ENCODE data around the gene PLGLB2. TPM values are rescaled to one million over a fixed set of nuclear protein-coding genes. Genes with fewer than 3 reads are reported as not detected.
"Not testable (repeated sequence)": the region's sequence is repeated elsewhere in the genome, so short reads cannot be mapped to it uniquely, and the experiment has no call there.

The PLGLB2 gene
- total RNA-seq (2021) = 0.68 and 1.4 TPM in 2 replicates
- long read RNA-seq = 0 reads

GRCh38 chr2:87747791-87748190 lies at the start of gene PLGLB2:
TSS of gene PLGLB2 (plus strand) at chr2:87748087. CDS start at chr2:87748154, 67 bp downstream.
- not testable (repeated sequence) for H4K5ac ChIP-seq (ENCODE audit: insufficient read length, low read depth, low read length); H3K36me3 Mint-ChIP-seq (ENCODE audit: insufficient read depth in 1 of 3, low read depth in 3 of 3); H4K91ac ChIP-seq (ENCODE audit: insufficient read length, low read depth, low read length); H2BK120ac ChIP-seq (ENCODE audit: low read depth, low read length, poor library complexity, severe bottlenecking); H4K20me1 ChIP-seq (ENCODE audit: control insufficient read depth, insufficient read depth, insufficient read length); H2AFZ ChIP-seq (ENCODE audit: low read length); H3T11ph ChIP-seq (ENCODE audit: low read length); H3K14ac ChIP-seq (ENCODE audit: insufficient read depth, low read length); H3K27me3 ChIP-seq (ENCODE audit: insufficient read depth, low read length); H3K23ac ChIP-seq (ENCODE audit: insufficient read length, low read depth, low read length); H3K23me2 ChIP-seq (ENCODE audit: insufficient read length, low read depth, low read length, poor library complexity, severe bottlenecking); H2AK5ac ChIP-seq (ENCODE audit: insufficient read length, low read length); H3K27ac Mint-ChIP-seq; H3K56ac ChIP-seq (ENCODE audit: insufficient read length, low read depth, low read length); H4K8ac ChIP-seq (replicated peaks; ENCODE audit: insufficient read length, low read depth, low read length); H3K4ac ChIP-seq (ENCODE audit: low read depth, low read length); H3K4me1 Mint-ChIP-seq; H3K9me3 ChIP-seq (ENCODE audit: control insufficient read depth, low read depth, low read length); H3K4me2 ChIP-seq (ENCODE audit: insufficient read depth, insufficient read length, low read length); H2BK5ac ChIP-seq (ENCODE audit: insufficient read length, low read length); H3K9ac ChIP-seq (ENCODE audit: extremely low read depth, insufficient read length, low read length); H3K4me1 ChIP-seq (ENCODE audit: insufficient read depth, low read length); H3K79me1 ChIP-seq (ENCODE audit: insufficient read depth, low read depth, low read length, poor library complexity, severe bottlenecking); DNase-seq; H2BK12ac ChIP-seq (ENCODE audit: insufficient read length, low read depth, low read length); H3K4me3 Mint-ChIP-seq; H2BK20ac ChIP-seq (ENCODE audit: low read depth, low read length, poor library complexity, severe bottlenecking); H3K79me2 ChIP-seq (ENCODE audit: insufficient read depth, low read length); H2BK15ac ChIP-seq (ENCODE audit: low read depth, low read length); H3K9me3 Mint-ChIP-seq; H3K27me3 Mint-ChIP-seq (ENCODE audit: low read depth); H3K18ac ChIP-seq (ENCODE audit: insufficient read length, low read depth, low read length); H3K27ac ChIP-seq (ENCODE audit: insufficient read length, low read depth, low read length)
- no CpG with 5 or more reads among the region's 3 CpGs for WGBS (ENCODE audit: extremely low coverage, insufficient read length, low lambda C conversion rate)

GRCh38 chr2:87704572-87705323 lies 43.1 kb upstream of the PLGLB2 start:
- not testable (repeated sequence) for H3T11ph ChIP-seq (ENCODE audit: low read length); H3K79me1 ChIP-seq (ENCODE audit: insufficient read depth, low read depth, low read length, poor library complexity, severe bottlenecking); H3K56ac ChIP-seq (ENCODE audit: insufficient read length, low read depth, low read length); H2BK5ac ChIP-seq (ENCODE audit: insufficient read length, low read length); H3K14ac ChIP-seq (ENCODE audit: insufficient read depth, low read length); H3K36me3 Mint-ChIP-seq (ENCODE audit: insufficient read depth in 1 of 3, low read depth in 3 of 3); H2AFZ ChIP-seq (ENCODE audit: low read length); DNase-seq; H2BK120ac ChIP-seq (ENCODE audit: low read depth, low read length, poor library complexity, severe bottlenecking); H3K4me3 Mint-ChIP-seq; H3K27me3 ChIP-seq (ENCODE audit: insufficient read depth, low read length); H3K4ac ChIP-seq (ENCODE audit: low read depth, low read length); H3K79me2 ChIP-seq (ENCODE audit: insufficient read depth, low read length); H3K27ac ChIP-seq (ENCODE audit: insufficient read length, low read depth, low read length); H4K8ac ChIP-seq (replicated peaks; ENCODE audit: insufficient read length, low read depth, low read length); H3K23ac ChIP-seq (ENCODE audit: insufficient read length, low read depth, low read length); H3K4me1 ChIP-seq (ENCODE audit: insufficient read depth, low read length); H4K5ac ChIP-seq (ENCODE audit: insufficient read length, low read depth, low read length); H3K9ac ChIP-seq (ENCODE audit: extremely low read depth, insufficient read length, low read length); H2BK20ac ChIP-seq (ENCODE audit: low read depth, low read length, poor library complexity, severe bottlenecking); H3K9me3 ChIP-seq (ENCODE audit: control insufficient read depth, low read depth, low read length); H4K20me1 ChIP-seq (ENCODE audit: control insufficient read depth, insufficient read depth, insufficient read length); H3K27me3 Mint-ChIP-seq (ENCODE audit: low read depth); H3K9me3 Mint-ChIP-seq; H2BK12ac ChIP-seq (ENCODE audit: insufficient read length, low read depth, low read length); H3K27ac Mint-ChIP-seq; H3K18ac ChIP-seq (ENCODE audit: insufficient read length, low read depth, low read length); H2AK5ac ChIP-seq (ENCODE audit: insufficient read length, low read length); H2BK15ac ChIP-seq (ENCODE audit: low read depth, low read length); H3K4me1 Mint-ChIP-seq; H3K4me2 ChIP-seq (ENCODE audit: insufficient read depth, insufficient read length, low read length); H3K23me2 ChIP-seq (ENCODE audit: insufficient read length, low read depth, low read length, poor library complexity, severe bottlenecking); H4K91ac ChIP-seq (ENCODE audit: insufficient read length, low read depth, low read length)
- no CpG with 5 or more reads among the region's 4 CpGs for WGBS (ENCODE audit: extremely low coverage, insufficient read length, low lambda C conversion rate)
